ENCODE results near the gene SBF1. TPM values are rescaled to one million over a fixed set of nuclear protein-coding genes. Genes with fewer than 3 reads are reported as not detected.
A peak's percentile ranks its signal among the peaks of the same experiment; 100 is the strongest.
"Not testable (repeated sequence)": the region's sequence is repeated elsewhere in the genome, so short reads cannot be mapped to it uniquely, and the experiment has no call there.

SBF1 gene
- total RNA-seq, 2 donors from 2014 or later, result 202 to 217 TPM

- ATAC-seq (no peak), DNase-seq (no peak)
- H3K4me3 Mint-ChIP-seq, result no peak overlapping the region
- H3K9me3 ChIP-seq (ENCODE audit: control insufficient read depth, low read length, poor library complexity, severe bottlenecking), result no peaks in the 10 kb centered on the region
- peaks cover 9% of the 10 kb centered on the region for H3K36me3 Mint-ChIP-seq (ENCODE audit: low read depth)
- peaks cover 6% of the 10 kb centered on the region for H3K4me1 Mint-ChIP-seq
- H3K27me3 Mint-ChIP-seq, result no peaks in the 10 kb centered on the region
- no peak overlapping the region for H3K27ac Mint-ChIP-seq
Measured at GRCh38 chr22:50422961-50423815, 51.6 kb downstream of the SBF1 start.

GRCh38 chr22:50422046-50422445, 52.8 kb downstream of the SBF1 start:
- peaks cover 6% of the 10 kb centered on the region for H3K4me1 Mint-ChIP-seq
- H3K27me3 Mint-ChIP-seq, result no peaks in the 10 kb centered on the region
- H3K9me3 ChIP-seq (ENCODE audit: control insufficient read depth, low read length, poor library complexity, severe bottlenecking), result no peaks in the 10 kb centered on the region
- H3K27ac Mint-ChIP-seq, result no peak overlapping the region
- no peak overlapping the region for H3K4me3 Mint-ChIP-seq
- H3K36me3 Mint-ChIP-seq (ENCODE audit: low read depth), result peaks cover 9% of the 10 kb centered on the region
- DNase-seq (no peak), ATAC-seq (no peak)

GRCh38 chr22:50420581-50420980, 54.3 kb downstream of the SBF1 start:
- Mint-ChIP-seq H3K27me3 (no peaks in the 10 kb centered on the region), H3K36me3 (ENCODE audit: low read depth) (peaks cover 8% of the 10 kb centered on the region), H3K4me3 (no peak overlapping the region), H3K4me1 (peaks cover 5% of the 10 kb centered on the region), H3K27ac (no peak overlapping the region)
- ATAC-seq, result no peak
- H3K9me3 ChIP-seq (ENCODE audit: control insufficient read depth, low read length, poor library complexity, severe bottlenecking), result no peaks in the 10 kb centered on the region
- DNase-seq, result no peak

DNA sequence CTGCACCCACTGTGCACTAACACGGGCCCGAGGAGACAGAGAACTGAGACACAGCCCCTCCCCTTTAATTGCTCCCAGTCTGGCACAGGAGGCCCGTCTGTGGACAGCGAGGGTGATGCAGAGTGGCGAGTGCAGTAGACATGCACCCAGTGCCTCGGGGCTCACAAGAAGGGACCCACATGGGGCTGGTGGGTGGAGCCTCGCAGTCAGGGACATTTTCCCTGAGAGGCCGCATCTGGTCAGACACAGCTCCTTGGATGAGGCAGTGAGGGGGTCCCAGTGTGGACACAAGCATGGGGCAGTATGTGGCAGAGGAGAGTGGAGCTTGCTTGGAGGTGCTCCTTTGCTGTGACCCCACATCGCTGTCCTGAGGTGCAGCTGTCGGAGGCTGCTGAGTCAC, 54.8 kb downstream of the SBF1 start:
- Mint-ChIP-seq H3K27ac (no peak overlapping the region), H3K36me3 (ENCODE audit: low read depth) (peaks cover 6% of the 10 kb centered on the region), H3K27me3 (no peaks in the 10 kb centered on the region), H3K4me1 (peaks cover 3% of the 10 kb centered on the region), H3K4me3 (no peak overlapping the region)
- no peaks in the 10 kb centered on the region for H3K9me3 ChIP-seq (ENCODE audit: control insufficient read depth, low read length, poor library complexity, severe bottlenecking)
- ATAC-seq (no peak), DNase-seq (no peak)

DNA sequence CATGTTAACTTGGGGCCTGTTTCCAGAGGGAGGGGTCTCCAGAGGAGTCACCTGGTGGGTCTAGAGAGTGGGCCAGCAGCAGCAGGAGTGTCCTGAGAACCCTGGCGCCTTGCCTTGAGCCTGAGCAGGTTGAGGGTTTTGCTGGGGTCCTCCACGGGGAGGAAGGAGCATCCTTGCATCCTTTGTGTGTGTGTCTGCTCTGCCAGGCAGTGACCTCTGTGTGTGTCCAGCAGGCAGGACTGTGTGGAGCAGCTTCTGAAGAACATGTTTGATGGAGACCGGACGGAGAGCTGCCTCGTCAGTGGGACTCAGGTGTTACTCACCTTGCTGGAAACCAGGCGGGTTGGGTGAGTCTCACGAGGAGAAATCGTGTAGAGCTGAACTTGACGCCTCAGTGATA, 55.7 kb downstream of the SBF1 start:
- Mint-ChIP-seq H3K4me1 (no peaks in the 10 kb centered on the region), H3K27ac (peak overlapping the region; percentile 43), H3K4me3 (no peak overlapping the region), H3K36me3 (ENCODE audit: low read depth) (peaks cover 3% of the 10 kb centered on the region), H3K27me3 (no peaks in the 10 kb centered on the region)
- H3K9me3 ChIP-seq (ENCODE audit: control insufficient read depth, low read length, poor library complexity, severe bottlenecking), result no peaks in the 10 kb centered on the region
- DNase-seq (no peak), ATAC-seq (no peak)

GRCh38 chr22:50418624-50419023, 56.2 kb downstream of the SBF1 start:
- no peak for ATAC-seq

DNA sequence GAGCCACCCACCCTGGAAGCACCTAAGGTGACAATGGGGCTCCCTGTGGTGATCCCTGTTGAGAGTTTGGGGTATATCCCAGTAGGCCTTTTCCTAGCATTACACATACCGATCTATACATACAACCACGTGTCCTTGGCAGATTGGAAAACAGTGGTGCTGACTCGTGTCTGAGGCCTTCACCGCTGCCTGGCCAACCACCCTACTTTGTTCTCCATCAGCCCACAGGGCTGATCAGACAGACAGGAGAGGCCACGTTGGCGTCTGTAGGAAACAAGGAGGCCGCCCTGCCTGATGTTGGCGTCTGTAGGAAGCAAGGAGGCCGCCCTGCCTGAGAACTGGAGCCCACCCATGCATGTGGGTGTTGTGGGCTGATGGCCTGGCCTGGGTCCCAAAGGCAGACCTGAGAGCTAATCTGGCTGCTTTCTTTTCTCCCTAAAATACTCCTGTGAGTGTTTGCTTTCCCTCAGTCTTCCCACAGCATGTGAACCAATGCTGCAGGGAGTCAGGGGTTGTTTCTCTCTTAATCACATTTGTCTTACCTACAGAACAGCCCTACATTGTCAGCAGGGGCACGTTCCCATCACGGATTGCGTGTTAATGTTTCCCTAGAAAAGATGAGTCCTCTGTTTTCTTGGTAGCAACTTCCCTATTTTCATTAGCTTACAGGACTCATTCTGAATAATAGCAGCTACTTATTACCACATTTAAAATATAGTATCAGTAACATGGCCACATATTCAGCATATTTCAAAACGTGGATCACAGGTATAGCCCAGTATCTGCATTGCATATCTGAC, 57.2 kb downstream of the SBF1 start:
- peaks cover 9% of the 10 kb centered on the region for H3K36me3 Mint-ChIP-seq (ENCODE audit: low read depth)
- H3K4me1 Mint-ChIP-seq, result no peaks in the 10 kb centered on the region
- H3K27me3 Mint-ChIP-seq, result no peaks in the 10 kb centered on the region
- ATAC-seq (no peak), DNase-seq (no peak)
- no peaks in the 10 kb centered on the region for H3K9me3 ChIP-seq (ENCODE audit: control insufficient read depth, low read length, poor library complexity, severe bottlenecking)
- no peak overlapping the region for H3K4me3 Mint-ChIP-seq
- H3K27ac Mint-ChIP-seq, result peak overlapping the region; percentile 43

More at GRCh38 chr22:50418624-50419023, 56.2 kb downstream of the SBF1 start:
- DNase-seq, result no peak
- Mint-ChIP-seq H3K27ac (peak overlapping the region; percentile 43), H3K4me3 (no peak overlapping the region), H3K27me3 (no peaks in the 10 kb centered on the region), H3K36me3 (ENCODE audit: low read depth) (peaks cover 7% of the 10 kb centered on the region), H3K4me1 (no peaks in the 10 kb centered on the region)
- no peaks in the 10 kb centered on the region for H3K9me3 ChIP-seq (ENCODE audit: control insufficient read depth, low read length, poor library complexity, severe bottlenecking)

GRCh38 chr22:50416996-50417395, 57.8 kb downstream of the SBF1 start:
- H3K27ac Mint-ChIP-seq, result no peak overlapping the region
- no peak for ATAC-seq
- H3K4me1 Mint-ChIP-seq, result no peaks in the 10 kb centered on the region
- no peak for DNase-seq
- H3K36me3 Mint-ChIP-seq (ENCODE audit: low read depth), result peaks cover 9% of the 10 kb centered on the region
- no peak overlapping the region for H3K4me3 Mint-ChIP-seq
- no peaks in the 10 kb centered on the region for H3K9me3 ChIP-seq (ENCODE audit: control insufficient read depth, low read length, poor library complexity, severe bottlenecking)
- H3K27me3 Mint-ChIP-seq, result no peaks in the 10 kb centered on the region

GRCh38 chr22:50415426-50415825, 59.4 kb downstream of the SBF1 start:
- Mint-ChIP-seq H3K36me3 (ENCODE audit: low read depth) (peaks cover 9% of the 10 kb centered on the region), H3K4me3 (no peak overlapping the region)
- no peak for ATAC-seq

GRCh38 chr22:50414476-50415248, 60.2 kb downstream of the SBF1 start:
- H3K36me3 Mint-ChIP-seq (ENCODE audit: low read depth), result peaks cover 6% of the 10 kb centered on the region
- H3K27ac Mint-ChIP-seq, result no peak overlapping the region
- DNase-seq (no peak), ATAC-seq (no peak)
- H3K4me3 Mint-ChIP-seq, result no peak overlapping the region
- no peaks in the 10 kb centered on the region for H3K9me3 ChIP-seq (ENCODE audit: control insufficient read depth, low read length, poor library complexity, severe bottlenecking)
- H3K27me3 Mint-ChIP-seq, result no peaks in the 10 kb centered on the region
- H3K4me1 Mint-ChIP-seq, result no peaks in the 10 kb centered on the region

More at GRCh38 chr22:50415426-50415825, 59.4 kb downstream of the SBF1 start:
- H3K4me1 Mint-ChIP-seq, result no peaks in the 10 kb centered on the region
- DNase-seq, result no peak
- H3K27me3 Mint-ChIP-seq, result no peaks in the 10 kb centered on the region
- H3K9me3 ChIP-seq (ENCODE audit: control insufficient read depth, low read length, poor library complexity, severe bottlenecking), result no peaks in the 10 kb centered on the region
- H3K27ac Mint-ChIP-seq, result no peak overlapping the region

DNA sequence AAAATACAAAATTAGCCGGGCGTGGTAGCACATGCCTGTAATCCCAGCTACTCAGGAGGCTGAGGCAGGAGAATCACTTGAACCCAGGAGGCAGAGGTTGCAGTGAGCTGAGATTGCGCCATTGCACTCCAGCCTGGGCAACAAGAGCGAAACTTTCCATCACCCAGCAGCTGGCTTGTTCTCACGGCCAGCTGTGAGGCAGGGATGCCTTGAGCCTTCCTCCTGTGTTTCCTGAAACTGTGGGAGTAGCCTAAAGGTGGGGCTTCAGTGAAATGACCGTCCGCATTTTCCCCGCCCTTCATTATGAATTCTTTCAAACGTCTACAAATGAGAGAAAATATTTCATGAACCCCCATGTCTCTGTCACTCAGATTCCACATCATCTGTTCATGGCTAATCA, 65.9 kb downstream of the SBF1 start:
- not testable (repeated sequence) for H3K27ac Mint-ChIP-seq; H3K36me3 Mint-ChIP-seq (ENCODE audit: low read depth); H3K4me1 Mint-ChIP-seq; H3K9me3 ChIP-seq (ENCODE audit: control insufficient read depth, low read length, poor library complexity, severe bottlenecking); ATAC-seq; H3K27me3 Mint-ChIP-seq; DNase-seq; H3K4me3 Mint-ChIP-seq

DNA sequence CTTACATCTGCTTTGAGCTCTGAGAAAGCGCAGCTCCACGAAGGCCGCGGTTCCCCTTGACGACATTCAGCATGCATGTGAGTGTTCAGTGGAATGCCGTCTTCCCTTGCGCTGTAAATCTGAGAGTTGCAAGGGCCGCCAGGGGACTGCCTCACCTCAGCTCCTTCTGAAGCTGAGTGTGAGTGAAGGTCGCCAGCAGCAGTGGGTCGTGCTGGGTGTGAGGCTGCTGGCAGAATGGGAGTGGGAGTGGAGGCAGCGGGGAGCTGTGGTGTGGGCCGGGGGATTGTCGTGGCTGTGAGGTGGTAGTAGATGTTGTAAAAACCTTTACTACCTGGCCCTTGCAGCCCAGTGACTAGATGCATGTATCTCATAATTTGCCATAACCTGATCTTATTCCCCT, 66.5 kb downstream of the SBF1 start:
- no peaks in the 10 kb centered on the region for H3K27me3 Mint-ChIP-seq
- no peak overlapping the region for H3K27ac Mint-ChIP-seq

More for the DNA sequence above, 66.5 kb downstream of the SBF1 start:
- H3K4me1 Mint-ChIP-seq, result peaks cover 2% of the 10 kb centered on the region
- DNase-seq (no peak), ATAC-seq (no peak)
- H3K36me3 Mint-ChIP-seq (ENCODE audit: low read depth), result peaks cover 4% of the 10 kb centered on the region
- no peaks in the 10 kb centered on the region for H3K9me3 ChIP-seq (ENCODE audit: control insufficient read depth, low read length, poor library complexity, severe bottlenecking)
- no peak overlapping the region for H3K4me3 Mint-ChIP-seq
